ENCODE data around the gene AFF3.

GRCh38 chr2:99514357-99514756 lies 628.0 kb downstream of the AFF3 start:
- no peak for TF ChIP-seq FOXA1 (IDR thresholded peaks at IDR 0.05)
- no peak for TF ChIP-seq TARDBP (IDR thresholded peaks at IDR 0.05)
- no peak for TF ChIP-seq PKNOX1 (IDR thresholded peaks at IDR 0.05)
- no peak for TF ChIP-seq SUZ12 (IDR thresholded peaks at IDR 0.05)
- TF ChIP-seq FOXM1 (IDR thresholded peaks at IDR 0.05; ENCODE audit: borderline replicate concordance) = no peak
- no peak for TF ChIP-seq L3MBTL2 (conservative IDR thresholded peaks at IDR 0.05)
- TF ChIP-seq LEF1 (IDR thresholded peaks at IDR 0.05; ENCODE audit: borderline replicate concordance) = no peak

All from HEK293T (cell line).